GM19099 (cell line): ENCODE measurements around the gene LRRC39.

ENCODE experiments used
- POLR2A ChIP-seq: IDR thresholded peaks from 3 replicates; pipeline ENCODE4 v1.6.1; 2011; ENCODE audit warnings: low read depth; ENCODE audit not compliant: insufficient read length; ENCODE audit errors: extremely low read depth

The LRRC39 gene

GRCh38 chr1:100178091-100178490, at the start of gene LRRC39:
Gene LRRC39, minus strand, starts transcription at chr1:100178256. Its CDS starts 9,740 bp downstream, at chr1:100168516.
- no peak for TF ChIP-seq POLR2A

GRCh38 chr1:100222428-100222827, 44.4 kb upstream of the LRRC39 start:
- TF ChIP-seq POLR2A, result no peak

GRCh38 chr1:100219883-100220282, 41.8 kb upstream of the LRRC39 start:
- no peak for TF ChIP-seq POLR2A

- no peak for TF ChIP-seq POLR2A
These were observed 41.4 kb upstream of the LRRC39 start for GRCh38 chr1:100219457-100219856.

GRCh38 chr1:100217834-100218233, 39.8 kb upstream of the LRRC39 start:
- TF ChIP-seq POLR2A, result no peak

- no peak for TF ChIP-seq POLR2A
These were observed 37.0 kb upstream of the LRRC39 start for GRCh38 chr1:100215101-100215500.

- TF ChIP-seq POLR2A, result no peak
These were observed 35.1 kb upstream of the LRRC39 start for GRCh38 chr1:100213141-100213540.

GRCh38 chr1:100206301-100206700, 28.2 kb upstream of the LRRC39 start:
- TF ChIP-seq POLR2A, result no peak

GRCh38 chr1:100198596-100198995, 20.5 kb upstream of the LRRC39 start:
- TF ChIP-seq POLR2A, result no peak

- TF ChIP-seq POLR2A, result no peak
These were observed 10.6 kb upstream of the LRRC39 start for GRCh38 chr1:100188617-100189016.

- no peak for TF ChIP-seq POLR2A
These were observed 9.9 kb upstream of the LRRC39 start for GRCh38 chr1:100187912-100188311.

- no peak for TF ChIP-seq POLR2A
These were observed 6.5 kb upstream of the LRRC39 start for GRCh38 chr1:100184536-100184935.

GRCh38 chr1:100183370-100183769, 5.3 kb upstream of the LRRC39 start:
- no peak for TF ChIP-seq POLR2A

- TF ChIP-seq POLR2A, result no peak
These were observed 588 bp downstream of the LRRC39 start for GRCh38 chr1:100177295-100178041.

GRCh38 chr1:100168051-100168450, 10.0 kb downstream of the LRRC39 start:
- TF ChIP-seq POLR2A, result no peak

GRCh38 chr1:100164702-100165101, 13.4 kb downstream of the LRRC39 start:
- no peak for TF ChIP-seq POLR2A

GRCh38 chr1:100164216-100164615, 13.8 kb downstream of the LRRC39 start:
- TF ChIP-seq POLR2A, result no peak
